GM12878 (cell line): ENCODE results near the gene BRDT. TPM values are rescaled to one million over a fixed set of nuclear protein-coding genes. Genes with fewer than 3 reads are reported as not detected.

ENCODE experiments used
- ATAC-seq: fragments of 200-7000 bp; cut with Tn5 transposase; 3 replicates; pipeline ENCODE4 v1.9.1; 2020; ENCODE audit warnings: mild to moderate bottlenecking, moderate library complexity
- Bru-seq: library from RNA; stranded (reverse); fragments of 400-500 nt; gene quantifications from one replicate; lab custom pipeline; 2021; lab: Mats Ljungman, UMichigan
- BruChase-seq, 2 experiments: library from RNA; stranded (reverse); fragments of 400-500 nt; gene quantifications; one replicate each; lab custom pipeline; 2021; lab: Mats Ljungman, UMichigan
- BruUV-seq: library from RNA; stranded (reverse); fragments of 400-500 nt; replicated peaks from 2 replicates; lab custom pipeline; 2021; lab: Mats Ljungman, UMichigan
- CTCF ChIA-PET: fragments of 300-600 bp; sonication (Branson Sonifier 250); formaldehyde crosslinking; extraction: SDS; loops from one replicate; lab custom pipeline; 2021; ENCODE audit warnings: inconsistent platforms; lab: Yijun Ruan, JAX
- POLR2A ChIA-PET: fragments of 350-600 bp; formaldehyde crosslinking; extraction: SDS; loops from one replicate; lab custom pipeline; 2021; ENCODE audit warnings: inconsistent platforms; lab: Charles Lee
- RAD21 ChIA-PET: fragments of 300-600 bp; sonication (Branson Sonifier 250); formaldehyde crosslinking; loops from one replicate; lab custom pipeline; 2023; ENCODE audit warnings: antibody characterized with exemption; ENCODE audit not compliant: unreplicated experiment; lab: Charles Lee
- SMC1A ChIA-PET: fragments of 300-600 bp; sonication (Branson Sonifier 250); formaldehyde crosslinking; loops from one replicate; lab custom pipeline; 2023; ENCODE audit not compliant: unreplicated experiment, uncharacterized antibody; lab: Charles Lee
- DNase-seq: peaks from one replicate; pipeline ENCODE4 v3.0.0-alpha.2; 2011; ENCODE audit warnings: low read depth, low spot score
- FAIRE-seq: peaks from 3 replicates; lab custom pipeline; 2011; peaks lifted over from hg19 to GRCh38; lab: Jason Lieb, UNC
- H2AFZ ChIP-seq: 2 replicates; pipeline ENCODE4 v1.6.0; 2011; ENCODE audit warnings: low read depth, low read length, control low read depth; ENCODE audit not compliant: control insufficient read depth
- H3K27ac ChIP-seq: 2 replicates; pipeline ENCODE4 v1.5.1; 2011; ENCODE audit warnings: control low read depth; ENCODE audit not compliant: control insufficient read depth, insufficient read depth
- H3K27me3 ChIP-seq, 2 experiments: replicated peaks in 1 of 2; 2 replicates each; pipeline versions ENCODE4 v1.6.0 to v1.6.1; 2011; ENCODE audit warnings: low read length in 1 of 2; ENCODE audit not compliant: control insufficient read depth in 2 of 2, insufficient read depth in 2 of 2
- H3K36me3 ChIP-seq, 2 experiments: 2 replicates each; pipeline ENCODE4 v1.5.1; 2011; ENCODE audit warnings: low read length in 1 of 2; ENCODE audit not compliant: control insufficient read depth in 2 of 2, insufficient read depth in 2 of 2
- H3K4me1 ChIP-seq: 2 replicates; pipeline ENCODE4 v1.6.1; 2011; ENCODE audit warnings: mild to moderate bottlenecking, low read length, moderate library complexity, mixed read lengths; ENCODE audit not compliant: control insufficient read depth, insufficient read depth
- H3K4me2 ChIP-seq: 2 replicates; pipeline ENCODE4 v1.6.0; 2011; ENCODE audit warnings: control low read depth; ENCODE audit not compliant: control insufficient read depth, insufficient read depth
- H3K4me3 ChIP-seq: fragments of 200-600 bp; sonication (generic); 2 replicates; pipeline ENCODE4 v1.5.1; 2016
- H3K79me2 ChIP-seq: 2 replicates; pipeline ENCODE4 v1.6.0; 2011; ENCODE audit warnings: low read length; ENCODE audit not compliant: control insufficient read depth, insufficient read depth
- H3K9ac ChIP-seq: 2 replicates; pipeline ENCODE4 v1.8.0; 2011; ENCODE audit warnings: low read length, control low read depth, mixed read lengths; ENCODE audit not compliant: control insufficient read depth, insufficient read depth
- H3K9me3 ChIP-seq: replicated peaks from 3 replicates; pipeline ENCODE4 v1.5.1; 2011; ENCODE audit warnings: mild to moderate bottlenecking, low read length; ENCODE audit not compliant: control insufficient read depth, insufficient read depth
- H4K20me1 ChIP-seq: 2 replicates; pipeline ENCODE4 v1.6.0; 2011; ENCODE audit not compliant: control insufficient read depth, insufficient read depth
- CBX5 ChIP-seq: sonication (generic); IDR thresholded peaks from 2 replicates; pipeline ENCODE4 v1.6.1; 2016; ENCODE audit warnings: low read depth, moderate library complexity, mild to moderate bottlenecking, inconsistent platforms
- FOXK2 ChIP-seq: fragments of 450-650 bp; IDR thresholded peaks from 2 replicates; pipeline ENCODE4 v1.6.1; 2017; ENCODE audit warnings: mild to moderate bottlenecking, moderate library complexity
- JUNB ChIP-seq: IDR thresholded peaks from 2 replicates; pipeline ENCODE4 v1.6.1; 2016; ENCODE audit warnings: antibody characterized with exemption, mild to moderate bottlenecking
- MXI1 ChIP-seq: fragments of 150-350 bp; IDR thresholded peaks from 2 replicates; pipeline ENCODE4 v1.6.1; 2011; ENCODE audit warnings: low read depth, mild to moderate bottlenecking, inconsistent platforms, low read length, improper control_type of control experiment
- NFXL1 ChIP-seq: fragments of 450-650 bp; IDR thresholded peaks from 2 replicates; pipeline ENCODE4 v1.6.1; 2017; ENCODE audit warnings: antibody characterized with exemption, mild to moderate bottlenecking, borderline replicate concordance
- PAX8 ChIP-seq: fragments of 450-650 bp; IDR thresholded peaks from 2 replicates; pipeline ENCODE4 v1.6.1; 2017; ENCODE audit warnings: mild to moderate bottlenecking, moderate library complexity
- RCOR1 ChIP-seq: conservative IDR thresholded peaks from 2 replicates; pipeline ENCODE4 v1.6.1; 2012; ENCODE audit warnings: low read depth, low read length, improper control_type of control experiment
- RUNX3 ChIP-seq: IDR thresholded peaks from 2 replicates; pipeline ENCODE4 v1.6.1; 2012; ENCODE audit warnings: low read length, inconsistent platforms
- SPI1 ChIP-seq: IDR thresholded peaks from 2 replicates; pipeline ENCODE4 v1.6.1; 2011; ENCODE audit warnings: low read depth, mild to moderate bottlenecking, low read length, moderate library complexity, borderline replicate concordance; ENCODE audit not compliant: insufficient read depth
- SREBF2 ChIP-seq: IDR thresholded peaks from 2 replicates; pipeline ENCODE4 v1.6.1; 2012; ENCODE audit warnings: mild to moderate bottlenecking, low read length
- ZNF274 ChIP-seq: IDR thresholded peaks from one replicate; pipeline ENCODE4 v1.8.0; 2011; ENCODE audit not compliant: insufficient read length, insufficient read depth
- WGBS: methylation state at CpG from one replicate; pipeline ENCODE4 v1.1.6; 2016; ENCODE audit warnings: low lambda C conversion rate; ENCODE audit not compliant: insufficient replicate concordance, insufficient coverage; ENCODE audit errors: missing lambda C conversion rate; 5-methylcytosine and 5-hydroxymethylcytosine counted together
- in situ Hi-C: fragments of 300-500 bp; cut with MboI; formaldehyde crosslinking; loops from 9 replicates; pipeline ENCODE4 v1.14.3; 2018; ENCODE audit warnings: mixed read lengths
- intact Hi-C: fragments of 100-400 bp; cut with micrococcal nuclease; formaldehyde crosslinking; loops from one replicate; pipeline ENCODE4 v1.14.2; 2022; ENCODE audit not compliant: unreplicated experiment
- long read RNA-seq, 2 experiments: library from polyadenylated mRNA; unstranded; transcript quantifications; one replicate each; pipeline ENCODE4 v2.0.0, GENCODE V29; 2019 to 2020
- polyA minus RNA-seq, 3 experiments: library from RNA; depleted of rRNA, polyadenylated mRNA; stranded (reverse); fragments of >200 nt; gene quantifications; 2 replicates each; pipeline ENCODE4 v1.2.3, GENCODE V29; 2011
- polyA plus RNA-seq, 11 experiments: library from polyadenylated mRNA; depleted of rRNA in 4 of 11; unstranded in 6 of 11; stranded (reverse) in 5 of 11; fragments of >200 nt; fragmentation: Nextera tagmentation in 4 of 11; fragmentation: Illumina TruSeq in 1 of 11; extraction: Ambion mirVana in 4 of 11; extraction: Trizol in 1 of 11; gene quantifications; 1 replicate in 1 of 11; 2 replicates in 10 of 11; pipeline versions ENCODE4 v1.2.1 to v1.2.3, GENCODE V29; 2011 to 2016; ENCODE audit warnings: inconsistent platforms in 2 of 11, missing spikeins in 2 of 11, low read depth in 1 of 11
- total RNA-seq, 4 experiments: library from RNA; depleted of rRNA in 3 of 4; stranded (reverse); fragments of >200 nt in 3 of 4; fragmentation: Illumina TruSeq in 1 of 4; extraction: Trizol in 1 of 4; gene quantifications; 2 replicates each; pipeline versions ENCODE4 v1.2.1 to v1.2.3, GENCODE V29; 2013 to 2021
- TF ChIP-seq, protein P1 (sequence below): fragments of 450-650 bp; formaldehyde crosslinking; IDR thresholded peaks from 2 replicates; pipeline ENCODE4 v1.4.0; 2020; ENCODE audit warnings: mild to moderate bottlenecking, moderate library complexity
- TF ChIP-seq, protein P2 (sequence below): IDR thresholded peaks from 2 replicates; pipeline ENCODE4 v1.6.1; 2011; ENCODE audit warnings: borderline replicate concordance, low read depth, mild to moderate bottlenecking, moderate library complexity, low read length; ENCODE audit not compliant: insufficient read depth, poor library complexity, severe bottlenecking
- TF ChIP-seq, protein P3 (sequence below): IDR thresholded peaks from 2 replicates; pipeline ENCODE4 v1.6.1; 2012; ENCODE audit warnings: low read depth, low read length, improper control_type of control experiment
- TF ChIP-seq, protein P4 (sequence below): fragments of 450-650 bp; IDR thresholded peaks from 2 replicates; pipeline ENCODE4 v1.6.1; 2014; ENCODE audit warnings: mild to moderate bottlenecking

BRDT gene
- total RNA-seq (2013; cell fraction: nucleolus; rRNA removed): not detected in 2 replicates
- 0.11 TPM in 1 of 2 replicates, not detected in the other for total RNA-seq (2014; rRNA removed)
- total RNA-seq (2014; rRNA removed; fragmentation: Illumina TruSeq; extraction: Trizol): not detected in 2 replicates
- not detected in 2 replicates for total RNA-seq (2021)
- not detected for polyA plus RNA-seq (2011; ENCODE audit: low read depth)
- not detected in 2 replicates for polyA plus RNA-seq (2011; rRNA removed)
- polyA plus RNA-seq (2011; cell fraction: cytosol; rRNA removed): not detected in 2 replicates
- not detected in 2 replicates for polyA plus RNA-seq (2011; cell fraction: nucleus; rRNA removed)
- not detected in 2 replicates for polyA plus RNA-seq (2012)
- not detected in 2 replicates for polyA plus RNA-seq (2014; fragmentation: Illumina TruSeq; extraction: Trizol)
- polyA plus RNA-seq (2014; fragmentation: Nextera tagmentation; extraction: Ambion mirVana): under 1 TPM in 1 of 2 experiments, not detected in 1; 0.02 TPM
- polyA plus RNA-seq (2014; rRNA removed): not detected in 2 replicates
- not detected for polyA plus RNA-seq (2016; fragmentation: Nextera tagmentation; extraction: Ambion mirVana)
- polyA minus RNA-seq (2011; rRNA and poly(A)+ RNA removed): not detected in 2 replicates
- polyA minus RNA-seq (2011; cell fraction: cytosol; rRNA and poly(A)+ RNA removed): not detected in 2 replicates
- polyA minus RNA-seq (2011; cell fraction: nucleus; rRNA and poly(A)+ RNA removed): not detected in 2 replicates
- not detected for Bru-seq, nascent RNA
- not detected for BruChase-seq, experiment 1, labeled RNA remaining after a 6-hour chase
- BruChase-seq, experiment 2, labeled RNA remaining after a 2-hour chase: not detected
- long read RNA-seq, experiment 1: 0 reads
- long read RNA-seq, experiment 2: 0 reads

DNA sequence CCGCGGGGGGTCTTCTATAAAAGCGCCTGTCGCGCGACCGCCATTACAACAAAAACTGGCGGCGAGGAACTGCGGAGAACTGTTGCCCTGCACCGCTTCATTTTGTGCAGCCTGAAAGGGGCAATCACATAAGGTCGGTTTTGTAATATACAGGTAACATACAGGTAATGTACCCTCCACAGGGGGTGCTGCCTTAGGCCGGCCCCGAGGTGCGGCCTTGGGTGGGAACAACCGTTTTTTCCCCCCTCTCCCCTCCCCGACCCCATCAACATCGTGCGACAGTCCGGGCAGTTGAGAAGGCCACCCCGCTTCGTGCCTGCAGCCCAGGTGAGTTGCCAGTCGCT lies at the start of gene BRDT:
TSS of gene BRDT (plus strand) at position 46 of the 344 bp plus-strand sequence. CDS start 13,354 bp downstream, outside the sequence.
- Histone ChIP-seq H3K4me1 (no peaks in the 10 kb centered on the region), H3K4me3 (no peak within 1 kb of the TSS), H3K79me2 (no peaks in the 10 kb centered on the region), H4K20me1 (no peaks in the 10 kb centered on the region), H3K36me3 (no peaks in the 10 kb centered on the region), H3K4me2 (no peak within 1 kb of the TSS), H3K27ac (no peak within 1 kb of the TSS), H3K27me3 (no peaks in the 10 kb centered on the region), H3K9ac (no peak within 1 kb of the TSS), H3K9me3 (no peaks in the 10 kb centered on the region), H2AFZ (no peak within 1 kb of the TSS)
- ATAC-seq (no peak), FAIRE-seq (no peak), DNase-seq (no peak)
- 70% methylated on average over 23 of the region's 23 CpGs for WGBS
- ChIA-PET SMC1A (no interaction called here), RAD21 (no interaction called here), POLR2A (no interaction called here), CTCF (no interaction called here)
- no TSS peak for BruUV-seq
- in situ Hi-C loops: no loop called here
- intact Hi-C loops: no loop called here
- no peak for TF ChIP-seq MXI1
- TF ChIP-seq, protein P1, sequence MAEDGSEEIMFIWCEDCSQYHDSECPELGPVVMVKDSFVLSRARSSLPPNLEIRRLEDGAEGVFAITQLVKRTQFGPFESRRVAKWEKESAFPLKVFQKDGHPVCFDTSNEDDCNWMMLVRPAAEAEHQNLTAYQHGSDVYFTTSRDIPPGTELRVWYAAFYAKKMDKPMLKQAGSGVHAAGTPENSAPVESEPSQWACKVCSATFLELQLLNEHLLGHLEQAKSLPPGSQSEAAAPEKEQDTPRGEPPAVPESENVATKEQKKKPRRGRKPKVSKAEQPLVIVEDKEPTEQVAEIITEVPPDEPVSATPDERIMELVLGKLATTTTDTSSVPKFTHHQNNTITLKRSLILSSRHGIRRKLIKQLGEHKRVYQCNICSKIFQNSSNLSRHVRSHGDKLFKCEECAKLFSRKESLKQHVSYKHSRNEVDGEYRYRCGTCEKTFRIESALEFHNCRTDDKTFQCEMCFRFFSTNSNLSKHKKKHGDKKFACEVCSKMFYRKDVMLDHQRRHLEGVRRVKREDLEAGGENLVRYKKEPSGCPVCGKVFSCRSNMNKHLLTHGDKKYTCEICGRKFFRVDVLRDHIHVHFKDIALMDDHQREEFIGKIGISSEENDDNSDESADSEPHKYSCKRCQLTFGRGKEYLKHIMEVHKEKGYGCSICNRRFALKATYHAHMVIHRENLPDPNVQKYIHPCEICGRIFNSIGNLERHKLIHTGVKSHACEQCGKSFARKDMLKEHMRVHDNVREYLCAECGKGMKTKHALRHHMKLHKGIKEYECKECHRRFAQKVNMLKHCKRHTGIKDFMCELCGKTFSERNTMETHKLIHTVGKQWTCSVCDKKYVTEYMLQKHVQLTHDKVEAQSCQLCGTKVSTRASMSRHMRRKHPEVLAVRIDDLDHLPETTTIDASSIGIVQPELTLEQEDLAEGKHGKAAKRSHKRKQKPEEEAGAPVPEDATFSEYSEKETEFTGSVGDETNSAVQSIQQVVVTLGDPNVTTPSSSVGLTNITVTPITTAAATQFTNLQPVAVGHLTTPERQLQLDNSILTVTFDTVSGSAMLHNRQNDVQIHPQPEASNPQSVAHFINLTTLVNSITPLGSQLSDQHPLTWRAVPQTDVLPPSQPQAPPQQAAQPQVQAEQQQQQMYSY (CRISPR knock-in tag): no peak
- TF ChIP-seq, protein P2, sequence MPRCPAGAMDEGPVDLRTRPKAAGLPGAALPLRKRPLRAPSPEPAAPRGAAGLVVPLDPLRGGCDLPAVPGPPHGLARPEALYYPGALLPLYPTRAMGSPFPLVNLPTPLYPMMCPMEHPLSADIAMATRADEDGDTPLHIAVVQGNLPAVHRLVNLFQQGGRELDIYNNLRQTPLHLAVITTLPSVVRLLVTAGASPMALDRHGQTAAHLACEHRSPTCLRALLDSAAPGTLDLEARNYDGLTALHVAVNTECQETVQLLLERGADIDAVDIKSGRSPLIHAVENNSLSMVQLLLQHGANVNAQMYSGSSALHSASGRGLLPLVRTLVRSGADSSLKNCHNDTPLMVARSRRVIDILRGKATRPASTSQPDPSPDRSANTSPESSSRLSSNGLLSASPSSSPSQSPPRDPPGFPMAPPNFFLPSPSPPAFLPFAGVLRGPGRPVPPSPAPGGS: no peak
- no peak for TF ChIP-seq ZNF274
- TF ChIP-seq CBX5: no peak
- TF ChIP-seq, protein P3, sequence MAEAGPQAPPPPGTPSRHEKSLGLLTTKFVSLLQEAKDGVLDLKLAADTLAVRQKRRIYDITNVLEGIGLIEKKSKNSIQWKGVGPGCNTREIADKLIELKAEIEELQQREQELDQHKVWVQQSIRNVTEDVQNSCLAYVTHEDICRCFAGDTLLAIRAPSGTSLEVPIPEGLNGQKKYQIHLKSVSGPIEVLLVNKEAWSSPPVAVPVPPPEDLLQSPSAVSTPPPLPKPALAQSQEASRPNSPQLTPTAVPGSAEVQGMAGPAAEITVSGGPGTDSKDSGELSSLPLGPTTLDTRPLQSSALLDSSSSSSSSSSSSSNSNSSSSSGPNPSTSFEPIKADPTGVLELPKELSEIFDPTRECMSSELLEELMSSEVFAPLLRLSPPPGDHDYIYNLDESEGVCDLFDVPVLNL: no peak
- no peak for TF ChIP-seq SREBF2
- no peak for TF ChIP-seq NFXL1
- no peak for TF ChIP-seq FOXK2
- no peak for TF ChIP-seq RCOR1
- TF ChIP-seq SPI1: no peak
- no peak for TF ChIP-seq PAX8
- TF ChIP-seq, protein P4, sequence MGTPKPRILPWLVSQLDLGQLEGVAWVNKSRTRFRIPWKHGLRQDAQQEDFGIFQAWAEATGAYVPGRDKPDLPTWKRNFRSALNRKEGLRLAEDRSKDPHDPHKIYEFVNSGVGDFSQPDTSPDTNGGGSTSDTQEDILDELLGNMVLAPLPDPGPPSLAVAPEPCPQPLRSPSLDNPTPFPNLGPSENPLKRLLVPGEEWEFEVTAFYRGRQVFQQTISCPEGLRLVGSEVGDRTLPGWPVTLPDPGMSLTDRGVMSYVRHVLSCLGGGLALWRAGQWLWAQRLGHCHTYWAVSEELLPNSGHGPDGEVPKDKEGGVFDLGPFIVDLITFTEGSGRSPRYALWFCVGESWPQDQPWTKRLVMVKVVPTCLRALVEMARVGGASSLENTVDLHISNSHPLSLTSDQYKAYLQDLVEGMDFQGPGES: no peak
- TF ChIP-seq RUNX3: no peak
- no peak for TF ChIP-seq JUNB
